ENCODE measurements around the gene ADCY9.

DNA sequence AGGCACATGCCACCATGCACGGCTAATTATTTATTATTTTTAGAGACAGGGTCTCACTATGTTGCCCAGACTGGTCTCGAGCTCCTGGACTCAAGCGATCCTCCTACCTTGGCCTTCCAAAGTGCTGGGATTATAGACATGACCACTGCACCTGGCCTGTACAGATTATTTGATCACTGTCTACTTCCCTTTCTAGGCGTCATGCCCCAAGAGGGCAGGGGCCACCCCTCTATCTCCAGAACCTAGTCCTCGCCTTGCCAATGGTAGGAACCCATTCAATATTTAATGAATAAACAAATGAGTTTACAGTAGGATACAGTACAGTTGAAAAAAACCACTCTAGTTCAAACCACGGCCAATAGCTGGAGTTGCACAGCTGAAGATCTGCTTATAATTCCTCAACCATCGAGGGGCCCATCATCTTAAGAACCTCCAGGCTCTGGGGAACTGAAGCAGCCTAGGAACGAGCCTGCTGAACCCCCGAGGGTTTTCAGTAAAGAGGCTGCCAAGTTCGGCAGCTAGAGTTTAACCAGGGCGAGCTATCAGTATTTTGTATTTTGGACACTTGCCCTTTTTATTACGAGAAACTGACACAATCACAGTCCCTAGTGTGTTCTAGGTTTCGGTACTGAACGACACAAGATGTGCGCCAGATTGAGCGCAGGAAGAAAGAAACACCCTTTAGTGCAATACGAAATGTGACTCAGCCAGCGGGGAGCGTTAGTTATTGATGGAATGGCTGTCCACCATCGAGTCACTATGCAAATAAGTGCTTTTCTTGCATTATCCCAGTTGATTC is 14.6 kb downstream of the ADCY9 start:
- TF ChIP-seq, protein P1, sequence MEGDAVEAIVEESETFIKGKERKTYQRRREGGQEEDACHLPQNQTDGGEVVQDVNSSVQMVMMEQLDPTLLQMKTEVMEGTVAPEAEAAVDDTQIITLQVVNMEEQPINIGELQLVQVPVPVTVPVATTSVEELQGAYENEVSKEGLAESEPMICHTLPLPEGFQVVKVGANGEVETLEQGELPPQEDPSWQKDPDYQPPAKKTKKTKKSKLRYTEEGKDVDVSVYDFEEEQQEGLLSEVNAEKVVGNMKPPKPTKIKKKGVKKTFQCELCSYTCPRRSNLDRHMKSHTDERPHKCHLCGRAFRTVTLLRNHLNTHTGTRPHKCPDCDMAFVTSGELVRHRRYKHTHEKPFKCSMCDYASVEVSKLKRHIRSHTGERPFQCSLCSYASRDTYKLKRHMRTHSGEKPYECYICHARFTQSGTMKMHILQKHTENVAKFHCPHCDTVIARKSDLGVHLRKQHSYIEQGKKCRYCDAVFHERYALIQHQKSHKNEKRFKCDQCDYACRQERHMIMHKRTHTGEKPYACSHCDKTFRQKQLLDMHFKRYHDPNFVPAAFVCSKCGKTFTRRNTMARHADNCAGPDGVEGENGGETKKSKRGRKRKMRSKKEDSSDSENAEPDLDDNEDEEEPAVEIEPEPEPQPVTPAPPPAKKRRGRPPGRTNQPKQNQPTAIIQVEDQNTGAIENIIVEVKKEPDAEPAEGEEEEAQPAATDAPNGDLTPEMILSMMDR (IDR thresholded peaks at IDR 0.05 in 8 of 11, conservative IDR thresholded peaks at IDR 0.05 in 3 of 11): no peak
- no peak for TF ChIP-seq POLR2A (IDR thresholded peaks at IDR 0.05)

Data from spleen (tissue), 7 donors.